H9 (cell line): ENCODE results near the gene LRP1. TPM values are rescaled to one million over a fixed set of nuclear protein-coding genes. Genes with fewer than 3 reads are reported as not detected.

Source experiments
- DNase-seq: peaks from one replicate; pipeline ENCODE4 v3.0.0-alpha.2; 2017
- H2AFZ ChIP-seq: one replicate; pipeline ENCODE4 v1.6.1; 2013; ENCODE audit warnings: mild to moderate bottlenecking, low read length, control low read depth, moderate library complexity
- H2AK5ac ChIP-seq: 2 replicates; pipeline ENCODE4 v1.6.1; 2013; ENCODE audit warnings: low read length, control low read depth, mixed read lengths; ENCODE audit not compliant: insufficient read length
- H2BK120ac ChIP-seq: one replicate; pipeline ENCODE4 v1.6.1; 2013; ENCODE audit warnings: low read depth, mild to moderate bottlenecking, low read length, control low read depth, inconsistent platforms; ENCODE audit not compliant: poor library complexity, severe bottlenecking
- H2BK12ac ChIP-seq: 2 replicates; pipeline ENCODE4 v1.6.1; 2013; ENCODE audit warnings: low read length, control low read depth, mixed read lengths, low read depth; ENCODE audit not compliant: insufficient read length
- H2BK15ac ChIP-seq: 2 replicates; pipeline ENCODE4 v1.6.1; 2013; ENCODE audit warnings: low read depth, low read length, control low read depth
- H2BK20ac ChIP-seq: one replicate; pipeline ENCODE4 v1.6.1; 2013; ENCODE audit warnings: low read depth, mild to moderate bottlenecking, low read length, control low read depth, inconsistent platforms; ENCODE audit not compliant: poor library complexity, severe bottlenecking
- H2BK5ac ChIP-seq: 2 replicates; pipeline ENCODE4 v1.6.1; 2013; ENCODE audit warnings: low read length, control low read depth, mixed read lengths; ENCODE audit not compliant: insufficient read length
- H3K14ac ChIP-seq: 2 replicates; pipeline ENCODE4 v1.6.1; 2013; ENCODE audit warnings: low read length, control low read depth; ENCODE audit not compliant: insufficient read depth
- H3K18ac ChIP-seq: 2 replicates; pipeline ENCODE4 v1.6.1; 2013; ENCODE audit warnings: low read depth, mild to moderate bottlenecking, mixed read lengths, low read length, control low read depth; ENCODE audit not compliant: insufficient read length
- H3K23ac ChIP-seq: 2 replicates; pipeline ENCODE4 v1.6.1; 2013; ENCODE audit warnings: low read length, control low read depth, mixed read lengths, low read depth; ENCODE audit not compliant: insufficient read length
- H3K23me2 ChIP-seq: 2 replicates; pipeline ENCODE4 v1.6.1; 2013; ENCODE audit warnings: low read depth, mild to moderate bottlenecking, mixed read lengths, low read length, control low read depth; ENCODE audit not compliant: insufficient read length, poor library complexity, severe bottlenecking
- H3K27ac ChIP-seq: 2 replicates; pipeline ENCODE4 v1.5.1; 2013; ENCODE audit warnings: low read length, control low read depth, mixed read lengths, low read depth; ENCODE audit not compliant: insufficient read length
- H3K27me3 ChIP-seq: 2 replicates; pipeline ENCODE4 v1.6.1; 2013; ENCODE audit warnings: low read length, control low read depth, inconsistent platforms; ENCODE audit not compliant: insufficient read depth
- H3K4ac ChIP-seq: 2 replicates; pipeline ENCODE4 v1.6.1; 2013; ENCODE audit warnings: low read depth, mild to moderate bottlenecking, control low read depth, inconsistent platforms, low read length, moderate library complexity
- H3K4me1 ChIP-seq: 2 replicates; pipeline ENCODE4 v1.6.1; 2013; ENCODE audit warnings: low read length, control low read depth, inconsistent platforms; ENCODE audit not compliant: insufficient read depth
- H3K4me2 ChIP-seq: 2 replicates; pipeline ENCODE4 v1.6.1; 2013; ENCODE audit warnings: low read length, control low read depth, mixed read lengths; ENCODE audit not compliant: insufficient read length, insufficient read depth
- H3K56ac ChIP-seq: 2 replicates; pipeline ENCODE4 v1.6.1; 2013; ENCODE audit warnings: low read depth, mild to moderate bottlenecking, mixed read lengths, low read length, control low read depth; ENCODE audit not compliant: insufficient read length
- H3K79me1 ChIP-seq: 2 replicates; pipeline ENCODE4 v1.6.1; 2013; ENCODE audit warnings: low read depth, mild to moderate bottlenecking, moderate library complexity, low read length, control low read depth, inconsistent platforms; ENCODE audit not compliant: insufficient read depth, poor library complexity, severe bottlenecking
- H3K79me2 ChIP-seq: 2 replicates; pipeline ENCODE4 v1.6.1; 2013; ENCODE audit warnings: low read length, control low read depth, inconsistent platforms; ENCODE audit not compliant: insufficient read depth
- H3K9ac ChIP-seq: 2 replicates; pipeline ENCODE4 v1.6.1; 2013; ENCODE audit warnings: low read length, control low read depth, mixed read lengths; ENCODE audit not compliant: insufficient read length; ENCODE audit errors: extremely low read depth
- H3K9me3 ChIP-seq: one replicate; pipeline ENCODE4 v1.6.1; 2013; ENCODE audit warnings: low read depth, low read length, inconsistent platforms; ENCODE audit not compliant: control insufficient read depth
- H3T11ph ChIP-seq: one replicate; pipeline ENCODE4 v1.6.1; 2013; ENCODE audit warnings: mild to moderate bottlenecking, low read length, control low read depth, inconsistent platforms
- H4K20me1 ChIP-seq: one replicate; pipeline ENCODE4 v1.6.1; 2013; ENCODE audit not compliant: control insufficient read depth, insufficient read length, insufficient read depth
- H4K5ac ChIP-seq: 2 replicates; pipeline ENCODE4 v1.6.1; 2013; ENCODE audit warnings: low read depth, mild to moderate bottlenecking, mixed read lengths, low read length, control low read depth; ENCODE audit not compliant: insufficient read length
- H4K8ac ChIP-seq: replicated peaks from 2 replicates; pipeline ENCODE4 v1.6.1; 2013; ENCODE audit warnings: low read length, control low read depth, mixed read lengths, low read depth; ENCODE audit not compliant: insufficient read length
- H4K91ac ChIP-seq: 2 replicates; pipeline ENCODE4 v1.6.1; 2013; ENCODE audit warnings: low read depth, mild to moderate bottlenecking, moderate library complexity, mixed read lengths, low read length, control low read depth; ENCODE audit not compliant: insufficient read length
- H3K27ac Mint-ChIP-seq, 3 experiments: 2 replicates in 2 of 3; 3 replicates in 1 of 3; pipeline ENCODE4 v1.8.0; 2020 to 2021; ENCODE audit warnings: mixed read lengths in 3 of 3, mild to moderate bottlenecking in 1 of 3, moderate library complexity in 1 of 3
- H3K27me3 Mint-ChIP-seq: 2 replicates; pipeline ENCODE4 v1.8.0; 2021; ENCODE audit warnings: low read depth, mild to moderate bottlenecking, moderate library complexity, mixed read lengths
- H3K36me3 Mint-ChIP-seq, 3 experiments: 2 replicates in 2 of 3; 3 replicates in 1 of 3; pipeline ENCODE4 v1.8.0; 2020 to 2021; ENCODE audit warnings: low read depth in 3 of 3, mixed read lengths in 3 of 3; ENCODE audit not compliant: insufficient read depth in 1 of 3
- H3K4me1 Mint-ChIP-seq, 2 experiments: 2 replicates each; pipeline ENCODE4 v1.8.0; 2020; ENCODE audit warnings: mixed read lengths in 2 of 2
- H3K4me3 Mint-ChIP-seq, 2 experiments: 2 replicates in 1 of 2; 3 replicates in 1 of 2; pipeline ENCODE4 v1.8.0; 2020 to 2021; ENCODE audit warnings: mild to moderate bottlenecking in 2 of 2, mixed read lengths in 2 of 2, moderate library complexity in 1 of 2
- H3K9me3 Mint-ChIP-seq, 2 experiments: 2 replicates in 1 of 2; 3 replicates in 1 of 2; pipeline ENCODE4 v1.8.0; 2020; ENCODE audit warnings: mild to moderate bottlenecking in 2 of 2, mixed read lengths in 2 of 2, moderate library complexity in 1 of 2
- CTCF ChIP-seq: fragments of 200-600 bp; sonication (generic); conservative IDR thresholded peaks from 3 replicates; pipeline ENCODE4 v1.8.0; 2021; ENCODE audit warnings: antibody characterized with exemption, mild to moderate bottlenecking
- WGBS: extraction: QIAGEN DNeasy Blood & Tissue Kit; methylation state at CpG from one replicate; pipeline ENCODE4 v1.1.7; 2013; ENCODE audit warnings: missing lambda C conversion rate, low lambda C conversion rate, mixed read lengths; ENCODE audit not compliant: insufficient read length; ENCODE audit errors: extremely low coverage; 5-methylcytosine and 5-hydroxymethylcytosine counted together
- total RNA-seq: library from RNA; stranded (reverse); gene quantifications from 2 replicates; pipeline ENCODE4 v1.2.1, GENCODE V29; 2021

The LRP1 gene
- total RNA-seq, 1 experiment from 2014 or later, result 115 TPM

- Histone ChIP-seq H4K91ac (no peak overlapping the region), H3K23me2 (peaks cover 3% of the 10 kb centered on the region), H3K18ac (no peak overlapping the region), H2BK120ac (no peak overlapping the region), H2BK5ac (no peak overlapping the region), H2BK20ac (no peak overlapping the region), H3K56ac (no peak overlapping the region), H3K4me2 (no peak overlapping the region), H4K5ac (no peak overlapping the region), H3K79me2 (peaks cover 23% of the 10 kb centered on the region; the same call in 1 of the 2 replicates), H3K27me3 (no peaks in the 10 kb centered on the region), H4K8ac (no peak overlapping the region), H2AK5ac (no peak overlapping the region), H2AFZ (no peak overlapping the region), H3K9me3 (no peaks in the 10 kb centered on the region), H2BK15ac (no peak overlapping the region), H2BK12ac (no peak overlapping the region), H4K20me1 (no peaks in the 10 kb centered on the region), H3K14ac (no peak overlapping the region), H3T11ph (no peak overlapping the region), H3K9ac (no peak overlapping the region), H3K79me1 (peaks cover 13% of the 10 kb centered on the region), H3K4me1 (peaks cover 29% of the 10 kb centered on the region), H3K27ac (no peak overlapping the region), H3K4ac (no peak overlapping the region), H3K23ac (no peak overlapping the region)
- no peaks in the 10 kb centered on the region for H3K9me3 Mint-ChIP-seq
- peaks cover 66 to 72% of the 10 kb centered on the region in 2 experiments for H3K4me1 Mint-ChIP-seq
- no peak for TF ChIP-seq CTCF
- peak overlapping the region; percentile 93 to 97 (median 94) for H3K27ac Mint-ChIP-seq
- no peaks in the 10 kb centered on the region for H3K27me3 Mint-ChIP-seq
- H3K4me3 Mint-ChIP-seq, result peak overlapping the region in 1 of 2 experiments; percentile 70; a peak in 1 of 5 replicates
- no CpG with 5 or more reads among the region's 9 CpGs for WGBS
- peaks cover 6 to 31% (median 17%) of the 10 kb centered on the region in 3 experiments; a peak in 6 of 7 replicates for H3K36me3 Mint-ChIP-seq
- DNase-seq, result no peak
Observed at GRCh38 chr12:57134949-57135348, 6.7 kb downstream of the LRP1 start.
